ENCODE data around the gene PLCB4. TPM values are rescaled to one million over a fixed set of nuclear protein-coding genes. Genes with fewer than 3 reads are reported as not detected.

PLCB4 gene
- total RNA-seq, 1 experiment from 2014 or later: 12.9 TPM

DNA sequence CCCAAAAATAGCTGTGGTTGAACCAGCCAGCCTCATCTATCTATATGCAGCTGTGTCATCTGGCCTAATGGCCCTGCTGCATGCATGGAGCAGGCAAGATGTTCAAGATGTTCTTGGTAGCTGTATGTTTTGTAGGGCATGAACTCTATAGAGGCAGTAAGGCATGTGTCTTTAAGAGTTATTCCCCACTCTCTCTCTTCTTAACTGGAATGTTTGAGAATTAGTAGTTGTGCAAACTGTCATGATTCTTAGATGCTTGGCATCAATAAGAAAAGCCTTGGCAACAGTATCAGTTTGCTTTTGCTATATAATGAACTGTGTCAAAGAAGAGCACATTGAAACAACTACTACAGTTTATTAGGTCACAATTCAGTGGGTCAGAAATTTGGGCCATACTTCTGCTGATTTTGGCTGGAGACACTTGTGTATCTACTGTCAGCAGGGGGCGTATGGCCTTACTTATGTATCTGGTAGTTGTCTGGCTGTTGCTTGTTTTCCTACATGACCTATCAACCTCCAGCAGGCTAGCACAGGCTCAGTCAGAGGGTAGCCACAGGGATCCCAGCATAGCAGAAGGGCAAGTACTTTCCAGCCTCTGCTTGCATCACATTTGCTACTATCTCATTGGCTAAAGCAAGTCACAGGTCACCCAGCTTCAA is 389.4 kb downstream of the PLCB4 start:
- Mint-ChIP-seq H3K4me3 (ENCODE audit: low read depth, unreplicated experiment) (no peak overlapping the region), H3K27ac (ENCODE audit: unreplicated experiment) (no peak overlapping the region), H3K27me3 (ENCODE audit: unreplicated experiment) (no peaks in the 10 kb centered on the region), H3K9me3 (ENCODE audit: low read depth, unreplicated experiment) (peaks cover under 1% of the 10 kb centered on the region), H3K4me1 (ENCODE audit: low read depth, unreplicated experiment) (no peaks in the 10 kb centered on the region), H3K36me3 (ENCODE audit: insufficient read depth, unreplicated experiment) (no peaks in the 10 kb centered on the region)
- peak; percentile 13 for DNase-seq
- BruUV-seq (replicated peaks): no TSS peak
- CTCF ChIA-PET: interaction anchor here (1.0 kb wide), 1 partner anchor 151 kb away, joined by 8 read pairs; no protein-coding TSS in a partner anchor
- TF ChIP-seq, protein P1, sequence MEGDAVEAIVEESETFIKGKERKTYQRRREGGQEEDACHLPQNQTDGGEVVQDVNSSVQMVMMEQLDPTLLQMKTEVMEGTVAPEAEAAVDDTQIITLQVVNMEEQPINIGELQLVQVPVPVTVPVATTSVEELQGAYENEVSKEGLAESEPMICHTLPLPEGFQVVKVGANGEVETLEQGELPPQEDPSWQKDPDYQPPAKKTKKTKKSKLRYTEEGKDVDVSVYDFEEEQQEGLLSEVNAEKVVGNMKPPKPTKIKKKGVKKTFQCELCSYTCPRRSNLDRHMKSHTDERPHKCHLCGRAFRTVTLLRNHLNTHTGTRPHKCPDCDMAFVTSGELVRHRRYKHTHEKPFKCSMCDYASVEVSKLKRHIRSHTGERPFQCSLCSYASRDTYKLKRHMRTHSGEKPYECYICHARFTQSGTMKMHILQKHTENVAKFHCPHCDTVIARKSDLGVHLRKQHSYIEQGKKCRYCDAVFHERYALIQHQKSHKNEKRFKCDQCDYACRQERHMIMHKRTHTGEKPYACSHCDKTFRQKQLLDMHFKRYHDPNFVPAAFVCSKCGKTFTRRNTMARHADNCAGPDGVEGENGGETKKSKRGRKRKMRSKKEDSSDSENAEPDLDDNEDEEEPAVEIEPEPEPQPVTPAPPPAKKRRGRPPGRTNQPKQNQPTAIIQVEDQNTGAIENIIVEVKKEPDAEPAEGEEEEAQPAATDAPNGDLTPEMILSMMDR (IDR thresholded peaks at IDR 0.05; ENCODE audit: unreplicated experiment): no peak
- intact Hi-C loops (cut with micrococcal nuclease; ENCODE audit: unreplicated experiment): no loop called here

DNA sequence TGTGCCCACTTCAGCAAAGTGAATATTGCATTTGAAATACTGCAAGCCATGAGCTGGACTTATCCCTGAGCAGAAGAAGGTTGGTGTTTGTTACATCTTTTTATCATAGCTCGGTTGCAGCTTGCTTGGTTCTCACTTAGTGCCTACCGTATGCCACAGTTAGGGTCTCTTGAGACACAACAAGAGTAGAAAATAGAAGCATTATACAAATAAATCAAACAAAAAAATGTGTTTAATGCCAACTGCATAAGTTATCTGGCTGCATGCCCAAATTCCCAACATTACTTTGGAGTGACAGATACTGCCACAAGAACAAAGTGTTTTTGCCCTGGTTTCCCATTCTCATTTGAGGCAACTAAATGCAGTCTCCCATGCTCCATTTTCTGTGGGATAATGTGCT is 391.6 kb downstream of the PLCB4 start:
- Mint-ChIP-seq H3K27ac (ENCODE audit: unreplicated experiment) (no peak overlapping the region), H3K27me3 (ENCODE audit: unreplicated experiment) (no peaks in the 10 kb centered on the region), H3K36me3 (ENCODE audit: insufficient read depth, unreplicated experiment) (no peaks in the 10 kb centered on the region), H3K9me3 (ENCODE audit: low read depth, unreplicated experiment) (peaks cover 2% of the 10 kb centered on the region), H3K4me1 (ENCODE audit: low read depth, unreplicated experiment) (no peaks in the 10 kb centered on the region), H3K4me3 (ENCODE audit: low read depth, unreplicated experiment) (no peak overlapping the region)
- BruUV-seq (replicated peaks): no TSS peak
- CTCF ChIA-PET: interaction anchor here (0.6 kb wide), 1 partner anchor 149 kb away, joined by 3 read pairs; no protein-coding TSS in a partner anchor
- TF ChIP-seq, protein P1 (IDR thresholded peaks at IDR 0.05; ENCODE audit: unreplicated experiment): no peak
- intact Hi-C loops (cut with micrococcal nuclease; ENCODE audit: unreplicated experiment): no loop called here
- DNase-seq: peak; percentile 2

DNA sequence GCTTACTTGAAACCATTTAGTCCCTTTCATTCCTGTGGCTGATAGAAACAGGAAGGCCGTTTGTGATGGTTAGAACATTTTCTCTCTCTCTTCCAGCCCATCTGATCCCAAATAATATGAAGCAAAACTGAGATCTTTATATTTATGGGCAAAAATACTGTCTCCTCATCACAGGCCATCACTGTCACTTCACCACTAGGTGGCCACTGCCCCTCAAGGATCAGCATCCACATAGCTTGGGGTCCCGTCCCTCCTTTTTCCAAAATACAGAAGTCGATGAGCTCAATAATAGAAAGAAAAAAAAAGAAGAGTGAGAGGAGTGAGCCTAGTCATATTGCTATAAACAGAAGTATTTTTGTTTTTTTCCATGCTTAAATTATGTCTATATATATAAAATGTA is 399.1 kb downstream of the PLCB4 start:
- BruUV-seq (replicated peaks): no TSS peak
- Mint-ChIP-seq H3K27me3 (ENCODE audit: unreplicated experiment) (no peaks in the 10 kb centered on the region), H3K4me3 (ENCODE audit: low read depth, unreplicated experiment) (no peak overlapping the region), H3K4me1 (ENCODE audit: low read depth, unreplicated experiment) (no peaks in the 10 kb centered on the region), H3K27ac (ENCODE audit: unreplicated experiment) (no peak overlapping the region), H3K9me3 (ENCODE audit: low read depth, unreplicated experiment) (peaks cover 2% of the 10 kb centered on the region), H3K36me3 (ENCODE audit: insufficient read depth, unreplicated experiment) (no peaks in the 10 kb centered on the region)
- DNase-seq: peak; percentile 4
- TF ChIP-seq, protein P1 (IDR thresholded peaks at IDR 0.05; ENCODE audit: unreplicated experiment): peak; percentile 54
- intact Hi-C loops (cut with micrococcal nuclease; ENCODE audit: unreplicated experiment): loop anchor here (1.0 kb wide), 1 partner anchor 142 kb away; no protein-coding TSS in a partner anchor
- CTCF ChIA-PET: interaction anchor here (1.0 kb wide), 1 partner anchor 142 kb away, joined by 6 read pairs; no protein-coding TSS in a partner anchor

DNA sequence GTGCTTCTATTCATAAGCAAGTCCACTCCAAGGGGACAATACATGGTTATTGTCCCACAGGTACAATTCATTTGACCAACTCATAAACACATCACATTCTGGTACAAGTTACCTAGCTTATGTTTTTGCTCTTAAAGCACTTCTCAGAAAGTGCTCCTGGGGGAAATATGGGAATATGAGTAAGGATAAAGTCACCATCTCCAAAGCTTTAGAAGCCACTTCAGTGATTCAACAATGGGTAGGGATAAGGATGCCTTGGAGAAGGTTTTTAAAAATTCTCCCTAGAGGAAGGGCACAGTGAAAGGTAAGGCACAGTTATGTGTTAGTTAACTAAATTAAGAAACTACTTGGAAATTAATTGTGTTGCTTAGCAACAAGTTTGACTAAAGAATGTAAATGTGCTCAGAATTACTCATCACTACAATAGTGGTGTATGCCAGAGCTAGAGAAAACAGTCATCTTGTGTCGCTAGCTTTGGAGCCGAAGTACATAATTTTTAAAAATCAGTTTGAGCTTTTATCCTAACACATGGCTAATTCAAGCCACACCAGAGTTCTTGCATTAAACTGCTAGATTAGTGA is 406.0 kb downstream of the PLCB4 start:
- intact Hi-C loops (cut with micrococcal nuclease; ENCODE audit: unreplicated experiment): no loop called here

More for the DNA sequence above, 406.0 kb downstream of the PLCB4 start:
- no peaks in the 10 kb centered on the region for H3K4me1 Mint-ChIP-seq (ENCODE audit: low read depth, unreplicated experiment)
- no peak overlapping the region for H3K27ac Mint-ChIP-seq (ENCODE audit: unreplicated experiment)
- TF ChIP-seq, protein P1 (IDR thresholded peaks at IDR 0.05; ENCODE audit: unreplicated experiment): no peak
- no TSS peak for BruUV-seq (replicated peaks)
- DNase-seq: no peak
- H3K36me3 Mint-ChIP-seq (ENCODE audit: insufficient read depth, unreplicated experiment): no peaks in the 10 kb centered on the region
- no peaks in the 10 kb centered on the region for H3K27me3 Mint-ChIP-seq (ENCODE audit: unreplicated experiment)
- H3K9me3 Mint-ChIP-seq (ENCODE audit: low read depth, unreplicated experiment): no peaks in the 10 kb centered on the region
- CTCF ChIA-PET: no interaction called here
- no peak overlapping the region for H3K4me3 Mint-ChIP-seq (ENCODE audit: low read depth, unreplicated experiment)
